H9 (cell line): ENCODE results near the gene TRIM40. TPM values are rescaled to one million over a fixed set of nuclear protein-coding genes. Genes with fewer than 3 reads are reported as not detected.

ENCODE experiments used
- DNase-seq: peaks from one replicate; pipeline ENCODE4 v3.0.0-alpha.2; 2017
- H2AFZ ChIP-seq: one replicate; pipeline ENCODE4 v1.6.1; 2013; ENCODE audit warnings: mild to moderate bottlenecking, low read length, control low read depth, moderate library complexity
- H2AK5ac ChIP-seq: 2 replicates; pipeline ENCODE4 v1.6.1; 2013; ENCODE audit warnings: low read length, control low read depth, mixed read lengths; ENCODE audit not compliant: insufficient read length
- H2BK120ac ChIP-seq: one replicate; pipeline ENCODE4 v1.6.1; 2013; ENCODE audit warnings: low read depth, mild to moderate bottlenecking, low read length, control low read depth, inconsistent platforms; ENCODE audit not compliant: poor library complexity, severe bottlenecking
- H2BK12ac ChIP-seq: 2 replicates; pipeline ENCODE4 v1.6.1; 2013; ENCODE audit warnings: low read length, control low read depth, mixed read lengths, low read depth; ENCODE audit not compliant: insufficient read length
- H2BK15ac ChIP-seq: 2 replicates; pipeline ENCODE4 v1.6.1; 2013; ENCODE audit warnings: low read depth, low read length, control low read depth
- H2BK20ac ChIP-seq: one replicate; pipeline ENCODE4 v1.6.1; 2013; ENCODE audit warnings: low read depth, mild to moderate bottlenecking, low read length, control low read depth, inconsistent platforms; ENCODE audit not compliant: poor library complexity, severe bottlenecking
- H2BK5ac ChIP-seq: 2 replicates; pipeline ENCODE4 v1.6.1; 2013; ENCODE audit warnings: low read length, control low read depth, mixed read lengths; ENCODE audit not compliant: insufficient read length
- H3K14ac ChIP-seq: 2 replicates; pipeline ENCODE4 v1.6.1; 2013; ENCODE audit warnings: low read length, control low read depth; ENCODE audit not compliant: insufficient read depth
- H3K18ac ChIP-seq: 2 replicates; pipeline ENCODE4 v1.6.1; 2013; ENCODE audit warnings: low read depth, mild to moderate bottlenecking, mixed read lengths, low read length, control low read depth; ENCODE audit not compliant: insufficient read length
- H3K23ac ChIP-seq: 2 replicates; pipeline ENCODE4 v1.6.1; 2013; ENCODE audit warnings: low read length, control low read depth, mixed read lengths, low read depth; ENCODE audit not compliant: insufficient read length
- H3K23me2 ChIP-seq: 2 replicates; pipeline ENCODE4 v1.6.1; 2013; ENCODE audit warnings: low read depth, mild to moderate bottlenecking, mixed read lengths, low read length, control low read depth; ENCODE audit not compliant: insufficient read length, poor library complexity, severe bottlenecking
- H3K27ac ChIP-seq: 2 replicates; pipeline ENCODE4 v1.5.1; 2013; ENCODE audit warnings: low read length, control low read depth, mixed read lengths, low read depth; ENCODE audit not compliant: insufficient read length
- H3K27me3 ChIP-seq: 2 replicates; pipeline ENCODE4 v1.6.1; 2013; ENCODE audit warnings: low read length, control low read depth, inconsistent platforms; ENCODE audit not compliant: insufficient read depth
- H3K4ac ChIP-seq: 2 replicates; pipeline ENCODE4 v1.6.1; 2013; ENCODE audit warnings: low read depth, mild to moderate bottlenecking, control low read depth, inconsistent platforms, low read length, moderate library complexity
- H3K4me1 ChIP-seq: 2 replicates; pipeline ENCODE4 v1.6.1; 2013; ENCODE audit warnings: low read length, control low read depth, inconsistent platforms; ENCODE audit not compliant: insufficient read depth
- H3K4me2 ChIP-seq: 2 replicates; pipeline ENCODE4 v1.6.1; 2013; ENCODE audit warnings: low read length, control low read depth, mixed read lengths; ENCODE audit not compliant: insufficient read length, insufficient read depth
- H3K56ac ChIP-seq: 2 replicates; pipeline ENCODE4 v1.6.1; 2013; ENCODE audit warnings: low read depth, mild to moderate bottlenecking, mixed read lengths, low read length, control low read depth; ENCODE audit not compliant: insufficient read length
- H3K79me1 ChIP-seq: 2 replicates; pipeline ENCODE4 v1.6.1; 2013; ENCODE audit warnings: low read depth, mild to moderate bottlenecking, moderate library complexity, low read length, control low read depth, inconsistent platforms; ENCODE audit not compliant: insufficient read depth, poor library complexity, severe bottlenecking
- H3K79me2 ChIP-seq: 2 replicates; pipeline ENCODE4 v1.6.1; 2013; ENCODE audit warnings: low read length, control low read depth, inconsistent platforms; ENCODE audit not compliant: insufficient read depth
- H3K9ac ChIP-seq: 2 replicates; pipeline ENCODE4 v1.6.1; 2013; ENCODE audit warnings: low read length, control low read depth, mixed read lengths; ENCODE audit not compliant: insufficient read length; ENCODE audit errors: extremely low read depth
- H3K9me3 ChIP-seq: one replicate; pipeline ENCODE4 v1.6.1; 2013; ENCODE audit warnings: low read depth, low read length, inconsistent platforms; ENCODE audit not compliant: control insufficient read depth
- H3T11ph ChIP-seq: one replicate; pipeline ENCODE4 v1.6.1; 2013; ENCODE audit warnings: mild to moderate bottlenecking, low read length, control low read depth, inconsistent platforms
- H4K20me1 ChIP-seq: one replicate; pipeline ENCODE4 v1.6.1; 2013; ENCODE audit not compliant: control insufficient read depth, insufficient read length, insufficient read depth
- H4K5ac ChIP-seq: 2 replicates; pipeline ENCODE4 v1.6.1; 2013; ENCODE audit warnings: low read depth, mild to moderate bottlenecking, mixed read lengths, low read length, control low read depth; ENCODE audit not compliant: insufficient read length
- H4K8ac ChIP-seq: replicated peaks from 2 replicates; pipeline ENCODE4 v1.6.1; 2013; ENCODE audit warnings: low read length, control low read depth, mixed read lengths, low read depth; ENCODE audit not compliant: insufficient read length
- H4K91ac ChIP-seq: 2 replicates; pipeline ENCODE4 v1.6.1; 2013; ENCODE audit warnings: low read depth, mild to moderate bottlenecking, moderate library complexity, mixed read lengths, low read length, control low read depth; ENCODE audit not compliant: insufficient read length
- H3K27ac Mint-ChIP-seq, 3 experiments: 2 replicates in 2 of 3; 3 replicates in 1 of 3; pipeline ENCODE4 v1.8.0; 2020 to 2021; ENCODE audit warnings: mixed read lengths in 3 of 3, mild to moderate bottlenecking in 1 of 3, moderate library complexity in 1 of 3
- H3K27me3 Mint-ChIP-seq: 2 replicates; pipeline ENCODE4 v1.8.0; 2021; ENCODE audit warnings: low read depth, mild to moderate bottlenecking, moderate library complexity, mixed read lengths
- H3K36me3 Mint-ChIP-seq, 3 experiments: 2 replicates in 2 of 3; 3 replicates in 1 of 3; pipeline ENCODE4 v1.8.0; 2020 to 2021; ENCODE audit warnings: low read depth in 3 of 3, mixed read lengths in 3 of 3; ENCODE audit not compliant: insufficient read depth in 1 of 3
- H3K4me1 Mint-ChIP-seq, 2 experiments: 2 replicates each; pipeline ENCODE4 v1.8.0; 2020; ENCODE audit warnings: mixed read lengths in 2 of 2
- H3K4me3 Mint-ChIP-seq, 2 experiments: 2 replicates in 1 of 2; 3 replicates in 1 of 2; pipeline ENCODE4 v1.8.0; 2020 to 2021; ENCODE audit warnings: mild to moderate bottlenecking in 2 of 2, mixed read lengths in 2 of 2, moderate library complexity in 1 of 2
- H3K9me3 Mint-ChIP-seq, 2 experiments: 2 replicates in 1 of 2; 3 replicates in 1 of 2; pipeline ENCODE4 v1.8.0; 2020; ENCODE audit warnings: mild to moderate bottlenecking in 2 of 2, mixed read lengths in 2 of 2, moderate library complexity in 1 of 2
- WGBS: extraction: QIAGEN DNeasy Blood & Tissue Kit; methylation state at CpG from one replicate; pipeline ENCODE4 v1.1.7; 2013; ENCODE audit warnings: missing lambda C conversion rate, low lambda C conversion rate, mixed read lengths; ENCODE audit not compliant: insufficient read length; ENCODE audit errors: extremely low coverage; 5-methylcytosine and 5-hydroxymethylcytosine counted together
- total RNA-seq: library from RNA; stranded (reverse); gene quantifications from 2 replicates; pipeline ENCODE4 v1.2.1, GENCODE V29; 2021
- TF ChIP-seq, protein P1 (sequence below): fragments of 200-600 bp; sonication (generic); conservative IDR thresholded peaks from 3 replicates; pipeline ENCODE4 v1.8.0; 2021; ENCODE audit warnings: antibody characterized with exemption, mild to moderate bottlenecking

Gene TRIM40
- total RNA-seq, 1 experiment from 2014 or later = not detected

DNA sequence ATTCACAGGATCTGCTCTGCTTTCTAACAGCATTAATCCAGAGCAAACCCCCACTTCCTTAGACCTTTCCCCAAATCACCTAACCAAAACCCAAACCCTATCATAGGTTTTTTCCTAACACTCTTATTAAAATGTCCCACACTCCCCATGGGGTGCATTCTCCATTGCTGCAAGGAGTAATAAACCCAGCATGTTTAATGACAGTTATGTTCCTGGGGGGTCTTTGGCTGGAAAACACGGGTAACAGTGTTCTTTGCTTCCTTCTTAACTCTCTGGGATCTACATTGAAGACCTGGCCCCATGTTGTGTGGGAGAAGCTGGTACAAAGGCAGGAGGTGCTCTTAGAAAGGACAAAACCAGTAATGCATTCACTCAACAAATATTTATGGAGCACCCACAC lies 39.1 kb upstream of the TRIM40 start:
- DNase-seq = no peak
- H3K18ac ChIP-seq = no peak overlapping the region
- no peak overlapping the region for H2AFZ ChIP-seq
- H3K9me3 Mint-ChIP-seq = peaks cover 0 to 2% of the 10 kb centered on the region in 2 experiments; a peak in 2 of 5 replicates
- no peak overlapping the region for H2BK15ac ChIP-seq
- peaks cover 30% of the 10 kb centered on the region; the same call in 1 of the 2 replicates for H3K27me3 ChIP-seq
- no CpG with 5 or more reads among the region's 1 CpG for WGBS
- H3K23ac ChIP-seq = no peak overlapping the region
- peaks cover 96% of the 10 kb centered on the region for H3K27me3 Mint-ChIP-seq
- H3K9ac ChIP-seq = no peak overlapping the region
- no peak overlapping the region for H3K14ac ChIP-seq
- no peak overlapping the region for H4K91ac ChIP-seq
- H2AK5ac ChIP-seq = no peak overlapping the region
- peaks cover 26 to 27% of the 10 kb centered on the region in 2 experiments for H3K4me1 Mint-ChIP-seq
- peaks cover 0 to 2% (median 0%) of the 10 kb centered on the region in 3 experiments; a peak in 1 of 7 replicates for H3K36me3 Mint-ChIP-seq
- peaks cover 5% of the 10 kb centered on the region; the same call in 1 of the 2 replicates for H3K4me1 ChIP-seq
- TF ChIP-seq, protein P1, sequence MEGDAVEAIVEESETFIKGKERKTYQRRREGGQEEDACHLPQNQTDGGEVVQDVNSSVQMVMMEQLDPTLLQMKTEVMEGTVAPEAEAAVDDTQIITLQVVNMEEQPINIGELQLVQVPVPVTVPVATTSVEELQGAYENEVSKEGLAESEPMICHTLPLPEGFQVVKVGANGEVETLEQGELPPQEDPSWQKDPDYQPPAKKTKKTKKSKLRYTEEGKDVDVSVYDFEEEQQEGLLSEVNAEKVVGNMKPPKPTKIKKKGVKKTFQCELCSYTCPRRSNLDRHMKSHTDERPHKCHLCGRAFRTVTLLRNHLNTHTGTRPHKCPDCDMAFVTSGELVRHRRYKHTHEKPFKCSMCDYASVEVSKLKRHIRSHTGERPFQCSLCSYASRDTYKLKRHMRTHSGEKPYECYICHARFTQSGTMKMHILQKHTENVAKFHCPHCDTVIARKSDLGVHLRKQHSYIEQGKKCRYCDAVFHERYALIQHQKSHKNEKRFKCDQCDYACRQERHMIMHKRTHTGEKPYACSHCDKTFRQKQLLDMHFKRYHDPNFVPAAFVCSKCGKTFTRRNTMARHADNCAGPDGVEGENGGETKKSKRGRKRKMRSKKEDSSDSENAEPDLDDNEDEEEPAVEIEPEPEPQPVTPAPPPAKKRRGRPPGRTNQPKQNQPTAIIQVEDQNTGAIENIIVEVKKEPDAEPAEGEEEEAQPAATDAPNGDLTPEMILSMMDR = no peak
- H4K5ac ChIP-seq = no peak overlapping the region
- H4K20me1 ChIP-seq = no peaks in the 10 kb centered on the region
- H3K4ac ChIP-seq = no peak overlapping the region
- H3K56ac ChIP-seq = no peak overlapping the region
- H2BK12ac ChIP-seq = no peak overlapping the region
- no peak overlapping the region for H2BK20ac ChIP-seq
- H3K79me2 ChIP-seq = no peaks in the 10 kb centered on the region
- no peak overlapping the region for H4K8ac ChIP-seq
- H3T11ph ChIP-seq = no peak overlapping the region
- no peak overlapping the region for H3K27ac ChIP-seq
- no peak overlapping the region for H3K4me2 ChIP-seq
- H3K4me3 Mint-ChIP-seq = no peak overlapping the region
- peaks cover 11% of the 10 kb centered on the region for H3K23me2 ChIP-seq
- no peak overlapping the region for H3K27ac Mint-ChIP-seq
- H3K79me1 ChIP-seq = no peaks in the 10 kb centered on the region
- H2BK120ac ChIP-seq = no peak overlapping the region
- H3K9me3 ChIP-seq = no peaks in the 10 kb centered on the region
- H2BK5ac ChIP-seq = no peak overlapping the region
